Natural killer cell (primary cell): ENCODE results near the gene EXOSC10. TPM values are rescaled to one million over a fixed set of nuclear protein-coding genes. Genes with fewer than 3 reads are reported as not detected.

Experiments used
- ATAC-seq, 3 donors: fragments of 150-1000 bp in 2 of 3; fragments of 200-7000 bp in 1 of 3; cut with Tn5 transposase; 1 replicate in 1 of 3; 2 replicates in 2 of 3; pipeline ENCODE4 v1.10.0; 2021; ENCODE audit warnings: mild to moderate bottlenecking in 2 of 3, moderate library complexity in 2 of 3
- DNase-seq, 2 donors: peaks; one replicate each; pipeline versions ENCODE4 v3.0.0 to v3.0.0-alpha.2; 2013 to 2021; ENCODE audit warnings: mixed read lengths in 1 of 2
- H3K27ac ChIP-seq: one replicate; pipeline ENCODE4 v1.5.1; 2013; ENCODE audit warnings: mild to moderate bottlenecking, low read length
- H3K27me3 ChIP-seq: one replicate; pipeline ENCODE4 v1.6.1; 2013; ENCODE audit warnings: low read length; ENCODE audit not compliant: control insufficient read depth, insufficient read depth
- H3K36me3 ChIP-seq: one replicate; pipeline ENCODE4 v1.6.1; 2013; ENCODE audit warnings: low read length; ENCODE audit not compliant: control insufficient read depth, insufficient read depth
- H3K4me1 ChIP-seq: one replicate; pipeline ENCODE4 v1.6.1; 2013; ENCODE audit warnings: low read length; ENCODE audit not compliant: control insufficient read depth, insufficient read depth
- H3K4me3 ChIP-seq: one replicate; pipeline ENCODE4 v1.5.1; 2013; ENCODE audit warnings: low read length
- H3K9me3 ChIP-seq: one replicate; pipeline ENCODE4 v1.6.1; 2013; ENCODE audit warnings: low read length; ENCODE audit not compliant: control insufficient read depth, insufficient read depth
- H3K27ac Mint-ChIP-seq, 2 donors: one replicate each; pipeline ENCODE4 v1.8.0; 2022; ENCODE audit warnings: mild to moderate bottlenecking in 2 of 2, mixed read lengths in 2 of 2, moderate library complexity in 1 of 2
- H3K27me3 Mint-ChIP-seq, 2 donors: one replicate each; pipeline ENCODE4 v1.8.0; 2022; ENCODE audit warnings: low read depth in 2 of 2, mixed read lengths in 2 of 2
- H3K36me3 Mint-ChIP-seq: one replicate; pipeline ENCODE4 v1.8.0; 2022; ENCODE audit warnings: mixed read lengths
- H3K4me1 Mint-ChIP-seq, 2 donors: one replicate each; pipeline ENCODE4 v1.8.0; 2022; ENCODE audit warnings: mixed read lengths in 2 of 2
- H3K4me3 Mint-ChIP-seq: one replicate; pipeline ENCODE4 v1.8.0; 2022; ENCODE audit warnings: mild to moderate bottlenecking, moderate library complexity, mixed read lengths
- H3K9me3 Mint-ChIP-seq, 2 donors: one replicate each; pipeline ENCODE4 v1.8.0; 2022; ENCODE audit warnings: mixed read lengths in 2 of 2
- WGBS: methylation state at CpG from one replicate; pipeline ENCODE4 v1.1.7; 2013; ENCODE audit warnings: missing lambda C conversion rate; ENCODE audit not compliant: insufficient coverage; 5-methylcytosine and 5-hydroxymethylcytosine counted together
- intact Hi-C: fragments of 100-400 bp; cut with micrococcal nuclease; formaldehyde crosslinking; loops from one replicate; pipeline ENCODE4 v1.14.2; 2022
- total RNA-seq, 4 donors: library from RNA; stranded (reverse); fragments of 120-200 nt in 1 of 4; gene quantifications; one replicate each; pipeline versions ENCODE4 v1.2.3 to v1.2.4, GENCODE V29; 2013 to 2022
- TF ChIP-seq, protein P1 (sequence below): fragments of 200-600 bp; IDR thresholded peaks from one replicate; pipeline ENCODE4 v1.8.0; 2022; ENCODE audit warnings: antibody characterized with exemption

EXOSC10 gene
- total RNA-seq, 3 donors from 2014 or later (not counting 1 experiment from before 2014, with no cell fraction given) = 85.2 to 97.2 (median 94.9) TPM

DNA sequence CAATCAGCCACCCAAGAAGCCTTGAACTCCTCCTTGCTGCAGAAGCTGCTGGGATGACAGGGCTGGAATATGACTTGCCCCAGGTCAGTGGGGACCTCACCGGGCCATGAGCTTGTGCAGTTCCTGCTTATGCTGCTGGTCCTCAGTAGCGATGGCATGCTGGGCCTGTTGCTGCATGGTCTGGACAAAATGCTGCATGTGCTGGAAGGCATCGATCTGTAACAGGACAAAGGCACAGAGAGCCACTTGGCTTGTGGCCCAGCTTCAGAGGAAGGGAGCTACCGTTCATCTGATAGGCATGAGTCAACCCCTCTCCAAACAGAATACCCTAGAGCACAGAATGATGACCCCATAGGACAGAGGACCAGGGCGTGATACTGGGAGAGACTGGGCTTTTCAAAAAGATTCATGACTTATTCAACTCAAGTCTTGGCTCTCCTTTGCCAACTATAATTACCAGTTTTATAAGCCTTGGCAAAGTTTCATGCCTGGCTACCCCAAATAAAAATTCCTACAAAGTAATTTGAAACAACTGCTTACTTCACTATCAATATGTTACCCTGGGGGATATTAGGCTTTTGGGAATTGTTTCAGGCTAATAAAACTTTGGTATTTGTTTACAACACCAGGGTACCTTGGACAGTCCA is 34.7 kb upstream of the EXOSC10 start:
- no peak for DNase-seq
- Mint-ChIP-seq H3K27ac (no peak overlapping the region), H3K9me3 (no peaks in the 10 kb centered on the region), H3K4me3 (no peak overlapping the region), H3K36me3 (peaks cover 17% of the 10 kb centered on the region), H3K27me3 (no peaks in the 10 kb centered on the region), H3K4me1 (no peaks in the 10 kb centered on the region)
- WGBS = 97% methylated on average over 5 of the region's 5 CpGs
- Histone ChIP-seq H3K27me3 (no peaks in the 10 kb centered on the region), H3K9me3 (no peaks in the 10 kb centered on the region), H3K27ac (no peak overlapping the region), H3K4me1 (no peaks in the 10 kb centered on the region), H3K4me3 (no peak overlapping the region), H3K36me3 (peaks cover 82% of the 10 kb centered on the region)
- TF ChIP-seq, protein P1, sequence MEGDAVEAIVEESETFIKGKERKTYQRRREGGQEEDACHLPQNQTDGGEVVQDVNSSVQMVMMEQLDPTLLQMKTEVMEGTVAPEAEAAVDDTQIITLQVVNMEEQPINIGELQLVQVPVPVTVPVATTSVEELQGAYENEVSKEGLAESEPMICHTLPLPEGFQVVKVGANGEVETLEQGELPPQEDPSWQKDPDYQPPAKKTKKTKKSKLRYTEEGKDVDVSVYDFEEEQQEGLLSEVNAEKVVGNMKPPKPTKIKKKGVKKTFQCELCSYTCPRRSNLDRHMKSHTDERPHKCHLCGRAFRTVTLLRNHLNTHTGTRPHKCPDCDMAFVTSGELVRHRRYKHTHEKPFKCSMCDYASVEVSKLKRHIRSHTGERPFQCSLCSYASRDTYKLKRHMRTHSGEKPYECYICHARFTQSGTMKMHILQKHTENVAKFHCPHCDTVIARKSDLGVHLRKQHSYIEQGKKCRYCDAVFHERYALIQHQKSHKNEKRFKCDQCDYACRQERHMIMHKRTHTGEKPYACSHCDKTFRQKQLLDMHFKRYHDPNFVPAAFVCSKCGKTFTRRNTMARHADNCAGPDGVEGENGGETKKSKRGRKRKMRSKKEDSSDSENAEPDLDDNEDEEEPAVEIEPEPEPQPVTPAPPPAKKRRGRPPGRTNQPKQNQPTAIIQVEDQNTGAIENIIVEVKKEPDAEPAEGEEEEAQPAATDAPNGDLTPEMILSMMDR = no peak
- intact Hi-C loops = no loop called here
- no peak for ATAC-seq

DNA sequence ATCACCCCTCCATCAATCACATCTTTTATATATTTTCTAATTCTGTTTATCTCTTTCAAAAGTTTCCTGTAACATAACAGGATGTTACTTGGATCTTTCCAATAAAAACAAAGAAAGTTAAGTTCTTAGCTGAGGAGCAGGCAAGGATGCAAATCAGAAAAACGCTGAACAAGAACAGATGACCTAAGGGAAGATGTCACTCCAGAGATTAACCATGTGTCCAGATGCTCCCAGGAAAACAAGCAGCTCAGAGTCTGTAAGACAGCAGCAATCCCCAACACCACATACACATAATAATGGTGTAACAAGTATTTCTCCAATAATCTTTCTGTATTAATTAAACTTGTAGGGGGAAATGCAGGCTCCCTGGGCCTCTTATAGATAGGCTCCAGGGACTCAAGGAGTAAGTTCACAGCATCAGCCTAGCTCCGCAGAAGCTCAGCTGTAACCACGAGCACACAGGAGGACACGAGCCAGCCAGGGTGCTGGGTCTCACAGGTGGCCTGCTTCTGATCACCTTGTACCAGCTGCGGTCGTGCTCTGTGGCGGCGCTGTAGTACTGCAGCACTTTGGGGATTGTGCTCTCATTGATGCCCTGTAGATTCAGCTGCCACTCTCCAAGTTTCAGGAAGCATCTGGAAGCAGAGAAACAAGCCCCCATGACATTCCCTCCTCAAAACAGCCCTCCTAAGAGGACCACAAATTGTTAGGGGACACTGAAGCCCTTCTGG is 33.1 kb upstream of the EXOSC10 start:
- ATAC-seq (no peak), DNase-seq (no peak)
- H3K9me3 Mint-ChIP-seq = no peaks in the 10 kb centered on the region
- H3K4me3 Mint-ChIP-seq = no peak overlapping the region
- no peaks in the 10 kb centered on the region for H3K4me1 ChIP-seq
- no peak overlapping the region for H3K27ac Mint-ChIP-seq
- 93% methylated on average over 8 of the region's 8 CpGs for WGBS
- H3K4me3 ChIP-seq = no peak overlapping the region
- TF ChIP-seq, protein P1 = no peak
- H3K27me3 Mint-ChIP-seq = no peaks in the 10 kb centered on the region
- no peaks in the 10 kb centered on the region for H3K9me3 ChIP-seq
- H3K4me1 Mint-ChIP-seq = no peaks in the 10 kb centered on the region
- no peak overlapping the region for H3K27ac ChIP-seq
- H3K27me3 ChIP-seq = no peaks in the 10 kb centered on the region
- intact Hi-C loops = no loop called here
- H3K36me3 ChIP-seq = peaks cover 82% of the 10 kb centered on the region
- H3K36me3 Mint-ChIP-seq = peaks cover 16% of the 10 kb centered on the region

DNA sequence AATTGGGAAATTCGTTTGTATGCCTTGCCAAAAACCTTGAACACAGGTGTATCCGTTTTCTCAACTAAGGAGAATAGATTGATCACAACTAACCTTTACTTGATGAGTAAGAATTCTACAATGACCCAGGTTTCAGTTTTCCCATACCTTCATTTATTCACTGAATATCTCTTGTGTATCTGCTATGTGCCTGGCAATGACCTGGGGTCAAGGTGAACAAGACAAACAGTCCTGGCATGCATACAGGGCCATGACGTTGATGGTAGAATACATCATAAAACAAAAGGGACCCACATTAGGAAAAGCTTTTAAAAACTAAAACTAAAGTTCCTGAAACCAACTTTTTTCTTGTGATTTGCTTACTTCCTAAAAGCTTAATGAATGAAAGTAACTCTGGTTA is 32.1 kb upstream of the EXOSC10 start:
- H3K36me3 Mint-ChIP-seq = peaks cover 21% of the 10 kb centered on the region

More for the DNA sequence above, 32.1 kb upstream of the EXOSC10 start:
- Histone ChIP-seq H3K36me3 (peaks cover 84% of the 10 kb centered on the region), H3K4me3 (no peak overlapping the region), H3K4me1 (no peaks in the 10 kb centered on the region), H3K27me3 (no peaks in the 10 kb centered on the region), H3K9me3 (no peaks in the 10 kb centered on the region), H3K27ac (no peak overlapping the region)
- intact Hi-C loops = no loop called here
- no peaks in the 10 kb centered on the region for H3K4me1 Mint-ChIP-seq
- no peaks in the 10 kb centered on the region for H3K9me3 Mint-ChIP-seq
- H3K4me3 Mint-ChIP-seq = no peak overlapping the region
- DNase-seq = no peak
- no peaks in the 10 kb centered on the region for H3K27me3 Mint-ChIP-seq
- no peak overlapping the region for H3K27ac Mint-ChIP-seq
- TF ChIP-seq, protein P1 = no peak
- 90% methylated on average over 3 of the region's 3 CpGs for WGBS
- no peak for ATAC-seq
